Measurements from ENCODE around the gene CDH23.

DNA sequence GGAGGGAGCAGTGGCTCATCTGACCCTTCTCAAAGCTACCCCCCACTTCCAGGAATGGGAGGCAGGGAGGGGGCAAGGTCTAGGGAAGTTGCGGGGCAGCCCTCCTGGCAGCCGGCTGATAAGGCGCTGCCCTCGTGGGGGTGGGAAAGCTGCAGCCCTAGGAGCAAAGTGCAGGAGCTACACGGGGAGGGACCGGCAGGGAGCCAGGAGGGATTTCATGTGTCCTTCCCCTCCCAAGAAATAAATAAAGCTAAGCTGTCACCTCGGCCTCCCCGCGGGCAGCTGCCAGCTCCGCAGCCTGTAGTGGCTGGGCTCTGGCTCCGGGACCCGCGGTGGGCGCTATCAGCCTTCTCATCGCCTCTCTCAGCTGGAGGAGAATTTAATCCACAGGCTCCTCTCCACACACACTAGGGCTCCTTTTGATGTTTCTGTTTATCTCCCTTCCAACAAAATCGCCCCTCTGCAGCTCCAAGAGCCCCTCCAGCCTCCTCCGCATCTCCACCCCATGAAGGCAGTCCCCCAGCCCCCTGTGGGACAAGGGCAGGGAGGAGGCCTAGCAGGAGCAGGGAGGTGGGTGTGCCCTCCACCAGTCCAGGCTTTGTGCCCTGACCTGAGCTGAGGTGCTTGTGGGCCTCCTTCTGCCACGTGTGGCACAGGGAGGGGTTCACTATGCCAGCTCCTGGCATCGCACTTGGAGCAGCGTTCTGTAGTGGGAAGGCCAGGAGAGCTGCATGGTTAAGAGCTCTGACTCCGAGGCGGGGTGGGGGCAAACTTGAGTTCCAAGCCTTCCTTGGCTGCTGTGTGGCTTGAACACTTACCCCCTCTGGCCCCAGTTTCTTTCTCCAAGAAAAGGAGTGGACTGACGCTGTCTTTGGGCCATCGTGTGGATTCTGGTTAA lies 242.4 kb downstream of the CDH23 start:
- TF ChIP-seq EP300 (IDR thresholded peaks at IDR 0.05) (no peak), POLR2AphosphoS5 (IDR thresholded peaks at IDR 0.05) (no peak), CTCF (IDR thresholded peaks at IDR 0.05) (no peak)
